HCT116 (cell line): ENCODE data around the gene IP6K3.

Experiments used
- CEBPB ChIP-seq: IDR thresholded peaks from 2 replicates; pipeline ENCODE4 v1.6.1; 2012; ENCODE audit warnings: low read depth
- EGR1 ChIP-seq: IDR thresholded peaks from 2 replicates; pipeline ENCODE4 v1.6.1; 2012; ENCODE audit warnings: low read depth
- EZH2 ChIP-seq: fragments of 200-600 bp; sonication (generic); IDR thresholded peaks from 2 replicates; pipeline ENCODE4 v1.6.1; 2017; ENCODE audit warnings: antibody characterized with exemption, mixed run types
- POLR2A ChIP-seq: IDR thresholded peaks from 2 replicates; pipeline ENCODE4 v1.7.0; 2011; ENCODE audit warnings: borderline replicate concordance; ENCODE audit not compliant: insufficient read depth, insufficient read length; ENCODE audit errors: extremely low read depth
- POLR2AphosphoS5 ChIP-seq: IDR thresholded peaks from 2 replicates; pipeline ENCODE4 v1.6.1; 2011; ENCODE audit warnings: mild to moderate bottlenecking, low read depth, low read length, moderate library complexity
- SRF ChIP-seq: IDR thresholded peaks from 2 replicates; pipeline ENCODE4 v1.6.1; 2012; ENCODE audit warnings: low read depth
- ZNF274 ChIP-seq: fragments of 200-500 bp; sonication (Bioruptor generic); IDR thresholded peaks from 2 replicates; pipeline ENCODE4 v1.6.1; 2014; ENCODE audit warnings: mild to moderate bottlenecking, low read depth, low read length, inconsistent platforms
- TF ChIP-seq, protein P1 (sequence below), 3 experiments: fragments of 200-600 bp in 1 of 3; sonication (generic) in 1 of 3; IDR thresholded peaks in 2 of 3; conservative IDR thresholded peaks in 1 of 3; 2 replicates each; pipeline ENCODE4 v1.5.1; 2012 to 2017; ENCODE audit warnings: low read depth in 2 of 3, low read length in 2 of 3, antibody characterized with exemption in 1 of 3, borderline replicate concordance in 1 of 3, control low read depth in 1 of 3, mild to moderate bottlenecking in 1 of 3, mixed read lengths in 1 of 3, mixed run types in 1 of 3, moderate library complexity in 1 of 3; ENCODE audit not compliant: insufficient read depth in 1 of 3

DNA sequence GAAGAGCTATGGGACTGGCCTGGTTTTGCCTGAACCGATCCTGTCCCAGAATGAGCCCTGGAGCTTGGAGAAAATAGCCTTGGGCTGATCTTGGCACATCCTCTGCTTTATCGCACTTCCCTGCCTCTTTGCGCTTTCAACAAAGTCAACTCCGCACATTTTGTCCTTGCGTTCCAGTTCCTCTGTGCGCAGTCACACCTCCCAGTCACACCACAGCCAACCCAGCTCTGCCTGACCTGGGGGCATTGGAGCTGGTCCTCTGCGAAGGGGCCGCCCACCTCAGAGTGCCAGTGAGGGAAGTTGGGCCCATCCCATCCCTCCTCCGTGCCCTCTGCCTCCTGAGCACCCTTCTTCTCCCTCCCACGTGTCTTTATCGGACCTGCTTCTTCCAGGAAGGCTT, 18.3 kb downstream of the IP6K3 start:
- TF ChIP-seq, protein P1, sequence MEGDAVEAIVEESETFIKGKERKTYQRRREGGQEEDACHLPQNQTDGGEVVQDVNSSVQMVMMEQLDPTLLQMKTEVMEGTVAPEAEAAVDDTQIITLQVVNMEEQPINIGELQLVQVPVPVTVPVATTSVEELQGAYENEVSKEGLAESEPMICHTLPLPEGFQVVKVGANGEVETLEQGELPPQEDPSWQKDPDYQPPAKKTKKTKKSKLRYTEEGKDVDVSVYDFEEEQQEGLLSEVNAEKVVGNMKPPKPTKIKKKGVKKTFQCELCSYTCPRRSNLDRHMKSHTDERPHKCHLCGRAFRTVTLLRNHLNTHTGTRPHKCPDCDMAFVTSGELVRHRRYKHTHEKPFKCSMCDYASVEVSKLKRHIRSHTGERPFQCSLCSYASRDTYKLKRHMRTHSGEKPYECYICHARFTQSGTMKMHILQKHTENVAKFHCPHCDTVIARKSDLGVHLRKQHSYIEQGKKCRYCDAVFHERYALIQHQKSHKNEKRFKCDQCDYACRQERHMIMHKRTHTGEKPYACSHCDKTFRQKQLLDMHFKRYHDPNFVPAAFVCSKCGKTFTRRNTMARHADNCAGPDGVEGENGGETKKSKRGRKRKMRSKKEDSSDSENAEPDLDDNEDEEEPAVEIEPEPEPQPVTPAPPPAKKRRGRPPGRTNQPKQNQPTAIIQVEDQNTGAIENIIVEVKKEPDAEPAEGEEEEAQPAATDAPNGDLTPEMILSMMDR (IDR thresholded peaks at IDR 0.05 in 2 of 3, conservative IDR thresholded peaks at IDR 0.05 in 1 of 3; ENCODE audit: borderline replicate concordance in 1 of 3, insufficient read depth in 1 of 3, low read depth in 2 of 3, low read length in 2 of 3), result no peak
- TF ChIP-seq EZH2 (no peak), CEBPB (no peak), POLR2AphosphoS5 (no peak), EGR1 (no peak), POLR2A (no peak), ZNF274 (no peak), SRF (no peak)
